ENCODE measurements around the gene SNAP91.

DNA sequence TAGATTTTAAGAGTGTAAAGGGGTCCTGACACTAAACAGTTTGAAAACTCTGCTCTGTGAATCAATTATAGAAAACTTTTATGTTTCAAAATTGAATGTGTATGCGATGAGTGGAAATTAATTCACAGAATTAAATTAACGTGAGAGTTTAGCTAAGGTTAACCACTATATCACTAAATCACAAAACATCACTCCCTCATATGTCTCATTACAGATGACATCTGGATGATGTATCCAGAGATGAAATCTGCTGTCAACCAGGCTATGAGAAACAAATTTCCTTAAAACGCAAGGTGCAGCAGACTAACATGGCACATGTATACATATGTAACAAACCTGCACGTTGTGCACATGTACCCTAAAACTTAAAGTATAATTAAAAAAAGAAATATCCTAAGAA lies 169.2 kb downstream of the SNAP91 start:
- TF ChIP-seq, protein P1, sequence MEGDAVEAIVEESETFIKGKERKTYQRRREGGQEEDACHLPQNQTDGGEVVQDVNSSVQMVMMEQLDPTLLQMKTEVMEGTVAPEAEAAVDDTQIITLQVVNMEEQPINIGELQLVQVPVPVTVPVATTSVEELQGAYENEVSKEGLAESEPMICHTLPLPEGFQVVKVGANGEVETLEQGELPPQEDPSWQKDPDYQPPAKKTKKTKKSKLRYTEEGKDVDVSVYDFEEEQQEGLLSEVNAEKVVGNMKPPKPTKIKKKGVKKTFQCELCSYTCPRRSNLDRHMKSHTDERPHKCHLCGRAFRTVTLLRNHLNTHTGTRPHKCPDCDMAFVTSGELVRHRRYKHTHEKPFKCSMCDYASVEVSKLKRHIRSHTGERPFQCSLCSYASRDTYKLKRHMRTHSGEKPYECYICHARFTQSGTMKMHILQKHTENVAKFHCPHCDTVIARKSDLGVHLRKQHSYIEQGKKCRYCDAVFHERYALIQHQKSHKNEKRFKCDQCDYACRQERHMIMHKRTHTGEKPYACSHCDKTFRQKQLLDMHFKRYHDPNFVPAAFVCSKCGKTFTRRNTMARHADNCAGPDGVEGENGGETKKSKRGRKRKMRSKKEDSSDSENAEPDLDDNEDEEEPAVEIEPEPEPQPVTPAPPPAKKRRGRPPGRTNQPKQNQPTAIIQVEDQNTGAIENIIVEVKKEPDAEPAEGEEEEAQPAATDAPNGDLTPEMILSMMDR (IDR thresholded peaks at IDR 0.05) = no peak
- no peak for TF ChIP-seq POLR2A (IDR thresholded peaks at IDR 0.05)
